GM12891 (cell line): ENCODE results near the gene NAPEPLD.
"Not testable (repeated sequence)": the region's sequence is repeated elsewhere in the genome, so short reads cannot be mapped to it uniquely, and the experiment has no call there.

Source experiments
- DNase-seq: peaks from one replicate; pipeline ENCODE4 v3.0.0; 2011; ENCODE audit warnings: low spot score; ENCODE audit not compliant: insufficient read length
- FAIRE-seq: peaks from 2 replicates; lab custom pipeline; 2011; peaks lifted over from hg19 to GRCh38; lab: Jason Lieb, UNC
- PAX5 ChIP-seq: IDR thresholded peaks from 2 replicates; pipeline ENCODE4 v1.6.1; 2011; ENCODE audit warnings: low read length, moderate library complexity, mild to moderate bottlenecking; ENCODE audit not compliant: insufficient read depth, severe bottlenecking
- POLR2A ChIP-seq: IDR thresholded peaks from 2 replicates; pipeline ENCODE4 v1.6.1; 2011; ENCODE audit warnings: low read depth, low read length, control low read depth
- POLR2AphosphoS5 ChIP-seq: IDR thresholded peaks from 2 replicates; pipeline ENCODE4 v1.6.1; 2011; ENCODE audit warnings: low read depth, low read length, control low read depth
- POU2F2 ChIP-seq: IDR thresholded peaks from 2 replicates; pipeline ENCODE4 v1.6.1; 2011; ENCODE audit warnings: low read depth, mild to moderate bottlenecking, control low read depth, low read length, moderate library complexity
- SPI1 ChIP-seq: IDR thresholded peaks from 2 replicates; pipeline ENCODE4 v1.6.1; 2011; ENCODE audit warnings: low read depth, low read length, control low read depth
- TAF1 ChIP-seq: IDR thresholded peaks from 2 replicates; pipeline ENCODE4 v1.6.1; 2011; ENCODE audit warnings: low read depth, low read length, control low read depth

Gene NAPEPLD

DNA sequence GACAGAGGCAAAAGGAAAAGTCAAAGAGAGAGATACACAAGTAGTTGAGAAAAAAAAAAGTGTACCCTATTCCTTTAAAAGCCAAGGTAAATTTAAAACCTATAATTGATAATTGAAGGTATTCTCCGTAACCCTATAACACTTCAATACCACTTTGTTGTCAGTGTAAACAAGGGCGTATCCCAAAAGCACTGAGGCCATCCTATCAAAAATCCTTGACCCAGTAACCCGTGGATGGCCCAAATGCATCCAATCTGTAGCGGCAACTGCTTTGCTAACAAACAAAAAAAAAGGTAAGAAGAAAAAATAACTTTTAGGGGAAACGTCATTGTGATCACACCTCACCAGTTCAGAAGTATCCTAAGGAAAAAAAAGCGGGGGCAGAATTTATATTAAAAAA, 5.1 kb upstream of the NAPEPLD start:
- TF ChIP-seq POLR2A = no peak
- no peak for TF ChIP-seq PAX5
- TF ChIP-seq POLR2AphosphoS5 = no peak
- TF ChIP-seq POU2F2 = no peak
- no peak for TF ChIP-seq TAF1
- TF ChIP-seq SPI1 = no peak
- no peak for FAIRE-seq
- no peak for DNase-seq

DNA sequence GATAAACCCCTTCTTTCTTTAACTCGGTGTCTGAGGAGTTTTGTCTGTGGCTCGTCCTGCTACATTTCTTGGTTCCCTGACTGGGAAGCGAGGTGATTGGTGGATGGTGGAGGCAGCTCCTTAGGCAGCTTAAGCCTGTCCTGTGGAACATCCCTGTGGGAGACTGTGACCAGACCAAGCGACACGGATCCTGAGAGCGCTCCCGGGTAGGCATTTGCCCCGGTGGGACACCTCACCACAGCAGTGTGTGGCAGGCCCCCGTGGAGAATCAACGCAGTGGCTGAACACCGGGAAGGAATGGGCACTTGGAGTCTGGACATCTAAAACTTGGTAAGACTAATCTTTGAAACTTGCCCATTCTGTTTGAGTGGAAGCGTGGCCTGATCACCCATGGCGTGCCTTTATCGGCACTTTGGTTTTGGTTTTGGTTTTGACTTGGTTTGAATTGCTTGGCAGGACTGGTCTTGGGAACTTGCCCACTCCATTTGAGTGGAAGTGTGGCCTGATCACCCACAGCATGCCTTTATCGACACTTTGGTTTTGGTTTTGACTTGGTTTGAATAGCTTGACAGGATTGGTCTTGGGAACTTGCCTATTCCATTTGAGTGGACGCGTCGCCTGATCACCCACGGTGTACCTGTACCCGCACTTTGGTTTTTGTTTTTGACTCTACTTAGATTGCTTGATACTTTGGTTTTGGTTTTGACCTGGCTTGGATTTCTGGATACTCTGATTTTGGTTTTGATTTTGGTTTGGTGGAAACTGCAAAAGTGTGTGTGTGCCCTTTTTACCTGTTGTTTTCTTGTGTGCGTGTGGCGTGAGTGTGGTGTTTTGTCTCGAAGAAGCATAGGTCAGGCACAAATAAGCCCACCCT, 4.1 kb upstream of the NAPEPLD start:
- not testable (repeated sequence) for DNase-seq, FAIRE-seq

DNA sequence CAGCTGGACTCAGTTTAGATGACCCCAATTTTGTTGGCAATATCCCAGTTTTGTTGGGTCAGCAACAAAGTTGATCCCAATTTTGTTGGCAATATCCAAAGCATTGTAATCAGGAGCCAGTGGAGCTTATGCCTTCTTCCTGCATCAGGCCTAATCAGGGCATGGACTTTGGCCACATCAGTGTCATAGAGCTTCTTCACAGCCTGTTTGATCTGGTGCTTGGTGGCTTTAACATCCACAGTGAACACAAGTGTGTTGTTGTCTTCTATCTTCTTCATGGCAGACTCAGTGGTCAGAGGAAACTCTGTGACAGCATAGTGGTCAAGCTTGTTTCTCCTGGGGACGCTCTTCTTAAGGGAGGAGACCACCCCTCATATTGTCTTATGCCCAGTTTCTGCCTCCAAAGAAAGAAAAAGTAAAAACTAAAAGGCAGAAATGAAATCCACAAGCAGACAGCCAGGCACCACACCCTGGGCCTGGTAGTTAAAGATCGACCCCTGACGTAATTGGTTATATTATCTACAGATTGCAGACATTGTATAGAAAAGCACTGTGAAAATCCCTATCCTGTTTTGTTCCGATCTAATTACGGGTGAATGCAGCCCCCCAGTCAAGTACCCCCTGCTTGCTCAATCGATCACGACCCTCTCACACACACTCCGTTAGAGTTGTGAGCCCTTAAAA, 3.2 kb upstream of the NAPEPLD start:
- DNase-seq, FAIRE-seq: not testable (repeated sequence)

DNA sequence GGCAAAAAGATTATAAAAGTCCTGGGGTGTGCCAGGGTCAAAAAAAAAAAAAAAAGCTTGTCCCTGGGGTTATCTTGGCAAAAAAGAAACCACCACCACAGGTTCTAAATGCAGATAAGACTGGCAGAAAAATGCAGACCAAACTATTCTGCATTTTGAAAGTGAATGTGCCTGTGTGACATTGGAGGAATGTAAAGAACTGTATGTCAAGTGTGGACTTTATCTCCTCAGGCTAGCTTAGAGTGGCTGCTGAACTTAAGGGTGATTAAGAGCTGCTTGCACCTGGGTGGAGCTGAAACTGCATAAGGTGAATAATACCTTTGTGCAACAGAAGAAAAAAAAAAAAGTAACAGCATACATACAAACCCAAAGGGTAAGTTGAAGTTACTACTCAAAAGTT, 1.3 kb upstream of the NAPEPLD start:
- TF ChIP-seq SPI1 (no peak), POLR2AphosphoS5 (no peak), POLR2A (no peak), PAX5 (no peak), POU2F2 (no peak), TAF1 (no peak)
- no peak for FAIRE-seq
- no peak for DNase-seq

DNA sequence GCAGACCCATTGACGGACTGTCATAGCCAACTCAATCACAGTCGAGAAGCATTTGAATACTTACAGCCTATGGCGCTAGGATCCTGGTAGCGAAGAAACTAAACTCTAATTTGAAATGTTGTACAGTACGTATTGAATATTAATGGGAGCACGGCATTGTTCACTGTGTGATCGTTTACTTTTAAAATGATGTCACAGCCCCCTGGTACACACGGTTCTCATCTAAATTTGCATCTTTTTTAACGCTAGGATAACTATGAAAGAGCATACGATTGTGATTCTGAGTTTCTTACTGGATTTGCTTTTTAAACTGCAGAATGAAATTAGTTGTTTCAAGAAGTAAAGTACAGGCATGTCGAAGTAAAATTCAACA, 895 bp upstream of the NAPEPLD start:
- no peak for DNase-seq
- FAIRE-seq = no peak
- TF ChIP-seq POLR2AphosphoS5 (no peak), POU2F2 (no peak), TAF1 (no peak), SPI1 (no peak), POLR2A (no peak), PAX5 (no peak)

DNA sequence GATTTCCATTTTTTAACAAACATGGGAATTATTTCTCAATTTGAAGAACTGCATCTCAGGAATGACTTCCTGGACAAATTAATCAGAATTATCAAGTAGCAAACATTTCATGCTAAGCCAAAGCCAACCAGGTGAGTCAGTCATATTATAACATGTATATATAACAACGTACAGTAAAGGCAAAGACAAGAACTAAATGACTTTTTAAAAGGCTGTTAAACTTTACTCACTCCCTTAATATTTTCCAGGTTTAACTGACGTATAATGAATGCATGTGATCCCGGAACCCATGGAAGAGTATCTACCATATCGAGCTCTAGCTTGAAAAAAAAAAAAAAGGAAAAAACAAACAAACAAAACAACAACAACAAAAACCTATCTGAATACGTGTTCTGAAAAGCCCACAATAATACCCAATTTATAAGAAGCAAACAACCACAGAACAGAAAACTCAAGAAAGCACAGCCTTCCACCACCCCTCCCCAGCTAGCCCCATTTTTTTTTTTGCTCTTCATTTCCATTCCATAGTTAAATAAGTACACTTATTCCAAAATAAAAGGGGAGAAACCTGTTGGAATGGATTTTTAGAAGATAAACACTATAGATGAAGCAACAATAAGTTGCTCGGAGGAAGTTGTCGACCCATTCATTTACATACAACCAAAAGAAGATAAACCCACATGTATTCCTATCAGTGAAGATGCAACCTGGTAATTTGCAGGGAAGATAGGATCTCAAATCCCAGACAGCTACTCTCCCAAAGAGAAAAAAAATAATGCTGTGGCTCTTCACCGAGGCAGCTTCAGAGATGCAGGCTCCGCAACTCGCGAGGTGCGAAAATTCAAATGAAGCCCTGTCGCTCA, 537 bp downstream of the NAPEPLD start:
- DNase-seq (no peak), FAIRE-seq (peak; percentile 62)
- TF ChIP-seq SPI1 (no peak), POU2F2 (no peak), TAF1 (no peak), POLR2AphosphoS5 (no peak), POLR2A (no peak), PAX5 (no peak)

DNA sequence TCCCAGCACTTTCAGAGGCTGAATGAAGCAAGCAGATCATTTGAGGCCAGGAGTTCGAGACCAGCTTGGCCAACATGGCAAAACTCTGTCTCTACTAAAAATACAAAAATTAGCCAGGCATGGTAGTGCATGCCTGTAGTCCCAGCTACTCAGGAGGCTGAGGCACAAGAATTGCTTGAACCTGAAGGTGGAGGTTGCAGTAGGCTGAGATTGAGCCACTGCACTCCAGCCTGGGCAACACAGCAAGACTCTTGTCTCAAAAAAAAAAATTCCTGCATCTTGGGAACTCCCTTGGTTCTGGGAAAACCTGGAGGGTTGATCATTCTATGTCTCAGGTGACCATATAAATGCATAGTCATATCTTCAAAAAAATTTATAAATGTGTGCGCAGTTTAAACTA, 4.1 kb downstream of the NAPEPLD start:
- FAIRE-seq, DNase-seq: not testable (repeated sequence)

DNA sequence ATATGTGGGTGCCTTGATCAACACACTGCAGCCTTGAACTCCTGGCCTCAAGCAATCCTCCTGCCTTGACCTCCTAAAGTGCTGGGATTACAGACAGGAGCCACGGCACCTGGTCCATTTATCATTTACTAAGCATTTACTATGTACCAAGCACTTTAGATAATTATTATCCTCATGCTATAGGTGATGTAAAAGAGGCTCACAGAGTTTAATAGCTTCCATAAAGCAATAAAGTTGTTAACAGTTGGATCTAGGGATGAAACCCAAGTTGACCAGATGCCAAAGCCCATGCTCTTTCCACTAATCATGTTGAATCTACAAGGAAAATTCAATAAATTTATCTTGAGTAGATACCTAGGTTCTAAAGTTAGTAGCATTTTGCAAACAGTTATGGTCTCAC, 5.0 kb downstream of the NAPEPLD start:
- FAIRE-seq (no peak), DNase-seq (no peak)

DNA sequence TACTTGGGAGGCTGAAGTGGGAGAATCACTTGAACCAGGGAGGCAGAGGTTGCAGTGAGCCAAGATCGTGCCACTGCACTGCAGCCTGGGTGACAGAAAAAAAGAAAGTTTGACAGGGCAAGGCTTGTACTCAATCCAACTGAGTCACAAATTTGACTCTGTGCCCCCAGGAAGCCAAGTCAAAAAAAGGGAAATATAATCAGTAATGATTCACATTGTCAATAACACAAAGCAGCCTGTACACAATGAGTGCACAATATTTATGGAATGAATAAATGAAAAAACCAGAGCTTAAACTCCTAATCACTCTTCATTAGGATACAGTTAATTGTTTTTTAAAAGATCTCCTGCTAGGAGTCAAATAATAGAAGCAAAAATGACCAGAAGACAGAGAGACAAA, 6.4 kb downstream of the NAPEPLD start:
- no peak for FAIRE-seq
- TF ChIP-seq SPI1 = no peak
- TF ChIP-seq POU2F2 = no peak
- no peak for TF ChIP-seq TAF1
- no peak for TF ChIP-seq POLR2A
- TF ChIP-seq PAX5 = no peak
- TF ChIP-seq POLR2AphosphoS5 = no peak
- DNase-seq = no peak

More for the DNA sequence above, 5.0 kb downstream of the NAPEPLD start:
- TF ChIP-seq POU2F2 = no peak
- TF ChIP-seq PAX5 = no peak
- TF ChIP-seq SPI1 = no peak
- no peak for TF ChIP-seq POLR2AphosphoS5
- no peak for TF ChIP-seq POLR2A

DNA sequence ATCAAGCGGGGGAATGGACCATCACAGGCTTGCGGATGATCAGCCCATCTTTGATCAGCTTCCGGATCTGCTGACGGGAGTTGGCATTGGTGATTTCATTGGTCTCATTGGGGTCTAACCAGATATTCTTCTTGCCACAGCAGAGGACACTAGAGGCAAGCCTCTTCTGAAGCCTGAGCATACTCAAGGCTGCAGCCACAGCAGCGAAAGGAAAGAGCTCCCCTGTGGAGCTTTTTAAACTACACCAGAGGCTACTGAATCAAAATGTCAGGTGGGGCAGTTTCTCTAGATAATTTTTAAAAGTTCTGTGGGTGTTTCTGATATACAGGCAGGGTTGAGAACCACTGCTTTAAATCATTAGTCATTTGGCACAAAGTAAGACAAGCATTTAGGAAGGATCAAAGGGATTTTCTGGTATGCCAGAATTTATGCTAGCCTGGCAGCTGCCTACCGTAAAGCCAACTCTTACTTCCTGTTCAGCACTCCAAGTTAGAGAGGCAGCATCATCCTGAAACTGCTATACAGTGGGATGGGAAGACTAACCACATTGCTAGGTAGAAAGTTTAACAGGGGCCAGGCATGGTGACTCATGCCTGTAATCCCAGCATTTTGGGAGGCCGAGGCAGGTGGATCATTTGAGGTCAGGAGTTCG, 7.0 kb downstream of the NAPEPLD start:
- FAIRE-seq (no peak), DNase-seq (no peak)
- TF ChIP-seq TAF1 = no peak
- no peak for TF ChIP-seq SPI1
- TF ChIP-seq POU2F2 = no peak
- TF ChIP-seq POLR2AphosphoS5 = no peak
- TF ChIP-seq POLR2A = no peak
